Liver (tissue), 3 donors: ENCODE results near the gene CRB1.

Experiments used
- TAF1 ChIP-seq: conservative IDR thresholded peaks from 2 replicates; pipeline ENCODE4 v1.6.1; 2016; ENCODE audit warnings: antibody characterized with exemption, mild to moderate bottlenecking
- TF ChIP-seq, protein P1 (sequence below): fragments of 150-350 bp; IDR thresholded peaks from 2 replicates; pipeline ENCODE4 v1.5.1; 2017; ENCODE audit warnings: improper control_type of control experiment, low read depth, low read length; ENCODE audit not compliant: missing input control
- TF ChIP-seq, protein P2 (sequence below): IDR thresholded peaks from 2 replicates; pipeline ENCODE4 v1.6.1; 2016; ENCODE audit warnings: antibody characterized with exemption
- donor health status: healthy.
- donor health status: healthy.

DNA sequence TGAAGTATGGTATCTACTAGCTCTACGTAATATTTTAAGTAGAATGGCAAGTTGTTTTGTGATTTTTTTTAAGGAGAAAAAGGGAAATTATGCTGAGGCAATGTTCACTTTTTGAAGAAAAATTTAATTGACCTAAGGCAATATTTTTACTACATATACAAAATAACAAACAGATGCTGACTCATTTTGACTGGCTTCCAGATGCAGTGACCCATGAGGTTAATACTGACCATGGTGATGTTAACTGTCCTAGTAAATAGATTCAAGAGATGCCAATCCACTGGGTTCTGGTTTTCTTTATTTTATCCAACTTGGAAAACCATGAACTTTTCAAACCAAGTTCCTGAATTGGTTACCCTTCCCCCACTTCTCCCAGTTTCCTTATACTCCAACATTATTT lies 154.9 kb downstream of the CRB1 start:
- TF ChIP-seq, protein P1, sequence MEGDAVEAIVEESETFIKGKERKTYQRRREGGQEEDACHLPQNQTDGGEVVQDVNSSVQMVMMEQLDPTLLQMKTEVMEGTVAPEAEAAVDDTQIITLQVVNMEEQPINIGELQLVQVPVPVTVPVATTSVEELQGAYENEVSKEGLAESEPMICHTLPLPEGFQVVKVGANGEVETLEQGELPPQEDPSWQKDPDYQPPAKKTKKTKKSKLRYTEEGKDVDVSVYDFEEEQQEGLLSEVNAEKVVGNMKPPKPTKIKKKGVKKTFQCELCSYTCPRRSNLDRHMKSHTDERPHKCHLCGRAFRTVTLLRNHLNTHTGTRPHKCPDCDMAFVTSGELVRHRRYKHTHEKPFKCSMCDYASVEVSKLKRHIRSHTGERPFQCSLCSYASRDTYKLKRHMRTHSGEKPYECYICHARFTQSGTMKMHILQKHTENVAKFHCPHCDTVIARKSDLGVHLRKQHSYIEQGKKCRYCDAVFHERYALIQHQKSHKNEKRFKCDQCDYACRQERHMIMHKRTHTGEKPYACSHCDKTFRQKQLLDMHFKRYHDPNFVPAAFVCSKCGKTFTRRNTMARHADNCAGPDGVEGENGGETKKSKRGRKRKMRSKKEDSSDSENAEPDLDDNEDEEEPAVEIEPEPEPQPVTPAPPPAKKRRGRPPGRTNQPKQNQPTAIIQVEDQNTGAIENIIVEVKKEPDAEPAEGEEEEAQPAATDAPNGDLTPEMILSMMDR: no peak
- TF ChIP-seq, protein P2, sequence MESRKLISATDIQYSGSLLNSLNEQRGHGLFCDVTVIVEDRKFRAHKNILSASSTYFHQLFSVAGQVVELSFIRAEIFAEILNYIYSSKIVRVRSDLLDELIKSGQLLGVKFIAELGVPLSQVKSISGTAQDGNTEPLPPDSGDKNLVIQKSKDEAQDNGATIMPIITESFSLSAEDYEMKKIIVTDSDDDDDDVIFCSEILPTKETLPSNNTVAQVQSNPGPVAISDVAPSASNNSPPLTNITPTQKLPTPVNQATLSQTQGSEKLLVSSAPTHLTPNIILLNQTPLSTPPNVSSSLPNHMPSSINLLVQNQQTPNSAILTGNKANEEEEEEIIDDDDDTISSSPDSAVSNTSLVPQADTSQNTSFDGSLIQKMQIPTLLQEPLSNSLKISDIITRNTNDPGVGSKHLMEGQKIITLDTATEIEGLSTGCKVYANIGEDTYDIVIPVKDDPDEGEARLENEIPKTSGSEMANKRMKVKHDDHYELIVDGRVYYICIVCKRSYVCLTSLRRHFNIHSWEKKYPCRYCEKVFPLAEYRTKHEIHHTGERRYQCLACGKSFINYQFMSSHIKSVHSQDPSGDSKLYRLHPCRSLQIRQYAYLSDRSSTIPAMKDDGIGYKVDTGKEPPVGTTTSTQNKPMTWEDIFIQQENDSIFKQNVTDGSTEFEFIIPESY: no peak
- TF ChIP-seq TAF1: no peak
